ENCODE data around the gene RBM8A.

RBM8A gene

GRCh38 chr1:145960468-145961108 lies 33.3 kb upstream of the RBM8A start (continued):
- TF ChIP-seq ZBTB21 (tag by site-specific recombination; IDR thresholded peaks at IDR 0.05) (peak; percentile 58), ZBTB10 (tag by site-specific recombination; IDR thresholded peaks at IDR 0.05) (no peak; the same call in 1 of the 2 replicates), SP2 (tag by site-specific recombination; IDR thresholded peaks at IDR 0.05) (peak; percentile 90), ZNF561 (tag by site-specific recombination; IDR thresholded peaks at IDR 0.05; ENCODE audit: borderline replicate concordance) (peak; percentile 93), ZFP69B (tag by site-specific recombination; IDR thresholded peaks at IDR 0.05) (peak; percentile 36; the same call in 1 of the 2 replicates), ZNF596 (tag by site-specific recombination; IDR thresholded peaks at IDR 0.05) (no peak), ZNF544 (tag by site-specific recombination; IDR thresholded peaks at IDR 0.05) (no peak), GLIS2 (tag by site-specific recombination; IDR thresholded peaks at IDR 0.05) (peak; percentile 98), PRDM2 (tag by site-specific recombination; IDR thresholded peaks at IDR 0.05; ENCODE audit: borderline replicate concordance) (no peak), ZNF747 (tag by site-specific recombination; IDR thresholded peaks at IDR 0.05) (no peak), ZXDB (tag by site-specific recombination; IDR thresholded peaks at IDR 0.05) (peak; percentile 94), ZNF324 (tag by site-specific recombination; IDR thresholded peaks at IDR 0.05) (no peak), ZNF692 (tag by site-specific recombination; IDR thresholded peaks at IDR 0.05) (0 out of 2 replicates have a peak, but pooled peaks have one; percentile 29), ZBTB1 (tag by site-specific recombination; IDR thresholded peaks at IDR 0.05) (no peak), ZNF292 (tag by site-specific recombination; IDR thresholded peaks at IDR 0.05; ENCODE audit: borderline replicate concordance, low read depth) (no peak), ZNF114 (tag by site-specific recombination; IDR thresholded peaks at IDR 0.05) (no peak), OSR2 (tag by site-specific recombination; IDR thresholded peaks at IDR 0.05) (0 out of 2 replicates have a peak, but pooled peaks have one; percentile 19), ZNF214 (tag by site-specific recombination; IDR thresholded peaks at IDR 0.05; ENCODE audit: borderline replicate concordance) (no peak), TCF7L2 (IDR thresholded peaks at IDR 0.05; ENCODE audit: borderline replicate concordance, low read depth, low read length) (no peak), ZNF501 (tag by site-specific recombination; IDR thresholded peaks at IDR 0.05) (no peak), ZNF266 (tag by site-specific recombination; IDR thresholded peaks at IDR 0.05; ENCODE audit: low read depth) (no peak), ZNF239 (tag by site-specific recombination; IDR thresholded peaks at IDR 0.05) (no peak), ZNF121 (tag by site-specific recombination; IDR thresholded peaks at IDR 0.05) (no peak), ZNF707 (tag by site-specific recombination; IDR thresholded peaks at IDR 0.05) (no peak), ZNF16 (tag by site-specific recombination; IDR thresholded peaks at IDR 0.05; ENCODE audit: low read depth) (no peak), SCRT2 (tag by site-specific recombination; IDR thresholded peaks at IDR 0.05) (no peak), ZNF184 (tag by site-specific recombination; IDR thresholded peaks at IDR 0.05) (no peak), ZSCAN18 (tag by site-specific recombination; IDR thresholded peaks at IDR 0.05) (no peak), GLIS1 (tag by site-specific recombination; IDR thresholded peaks at IDR 0.05) (peak; percentile 67), BCL11A (tag by site-specific recombination; IDR thresholded peaks at IDR 0.05; ENCODE audit: low read depth) (peak; percentile 53; the same call in 1 of the 2 replicates), ZNF555 (tag by site-specific recombination; conservative IDR thresholded peaks at IDR 0.05) (no peak)
